ENCODE measurements around the gene RIBC1. TPM values are rescaled to one million over a fixed set of nuclear protein-coding genes. Genes with fewer than 3 reads are reported as not detected.

RIBC1 gene
- total RNA-seq, 3 donors from 2014 or later: 0.43 to 0.94 (median 0.76) TPM

DNA sequence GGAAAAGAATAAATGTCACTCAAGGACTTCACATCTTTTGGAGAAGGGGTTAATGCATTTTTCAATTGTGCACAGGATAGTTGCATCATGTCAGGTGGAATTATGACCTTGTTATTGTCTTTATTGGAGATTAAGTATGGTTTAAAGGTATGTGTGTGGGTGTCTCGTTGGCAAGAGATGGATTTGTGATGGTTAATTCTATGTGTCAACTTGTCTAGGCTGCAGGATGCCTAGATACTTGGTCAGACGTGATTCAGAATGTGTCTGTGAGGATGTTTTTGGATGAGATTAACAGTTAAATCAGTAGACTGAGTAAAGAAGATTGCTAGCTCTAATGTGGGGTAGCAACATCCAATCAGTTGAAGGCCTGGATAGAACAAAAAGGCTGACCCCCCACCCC lies 53.7 kb downstream of the RIBC1 start:
- ATAC-seq: no peak
- TF ChIP-seq, protein P1, sequence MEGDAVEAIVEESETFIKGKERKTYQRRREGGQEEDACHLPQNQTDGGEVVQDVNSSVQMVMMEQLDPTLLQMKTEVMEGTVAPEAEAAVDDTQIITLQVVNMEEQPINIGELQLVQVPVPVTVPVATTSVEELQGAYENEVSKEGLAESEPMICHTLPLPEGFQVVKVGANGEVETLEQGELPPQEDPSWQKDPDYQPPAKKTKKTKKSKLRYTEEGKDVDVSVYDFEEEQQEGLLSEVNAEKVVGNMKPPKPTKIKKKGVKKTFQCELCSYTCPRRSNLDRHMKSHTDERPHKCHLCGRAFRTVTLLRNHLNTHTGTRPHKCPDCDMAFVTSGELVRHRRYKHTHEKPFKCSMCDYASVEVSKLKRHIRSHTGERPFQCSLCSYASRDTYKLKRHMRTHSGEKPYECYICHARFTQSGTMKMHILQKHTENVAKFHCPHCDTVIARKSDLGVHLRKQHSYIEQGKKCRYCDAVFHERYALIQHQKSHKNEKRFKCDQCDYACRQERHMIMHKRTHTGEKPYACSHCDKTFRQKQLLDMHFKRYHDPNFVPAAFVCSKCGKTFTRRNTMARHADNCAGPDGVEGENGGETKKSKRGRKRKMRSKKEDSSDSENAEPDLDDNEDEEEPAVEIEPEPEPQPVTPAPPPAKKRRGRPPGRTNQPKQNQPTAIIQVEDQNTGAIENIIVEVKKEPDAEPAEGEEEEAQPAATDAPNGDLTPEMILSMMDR (IDR thresholded peaks at IDR 0.05): no peak

DNA sequence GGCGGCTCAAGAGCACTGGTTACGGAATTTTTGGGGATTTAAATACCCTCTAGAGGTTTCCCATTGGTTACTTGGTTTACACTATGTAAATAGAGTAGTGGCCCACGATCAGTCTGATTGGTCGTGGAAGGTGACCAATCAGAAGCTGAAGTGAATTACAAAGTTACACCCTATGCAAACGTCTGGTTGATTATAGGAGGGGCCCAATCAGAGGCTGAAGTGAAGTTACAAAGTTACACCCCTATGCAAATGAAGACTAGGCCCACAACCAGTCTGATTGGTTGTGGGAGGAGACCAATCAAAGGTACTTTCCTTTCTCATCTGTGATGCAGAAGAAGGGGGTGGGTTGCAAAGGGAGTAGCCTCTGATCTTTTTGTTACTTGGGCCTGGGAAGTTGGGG lies 56.6 kb downstream of the RIBC1 start:
- Histone ChIP-seq H3K36me3 (ENCODE audit: low read depth) (no peaks in the 10 kb centered on the region), H3K4me1 (ENCODE audit: low read depth) (no peaks in the 10 kb centered on the region), H3K9me3 (no peaks in the 10 kb centered on the region), H3K4me3 (no peak overlapping the region)
- DNase-seq (no peak), ATAC-seq (no peak)
- intact Hi-C loops (cut with DNase I, micrococcal nuclease): no loop called here
- TF ChIP-seq, protein P1 (IDR thresholded peaks at IDR 0.05): no peak

More for the DNA sequence above, 53.7 kb downstream of the RIBC1 start:
- intact Hi-C loops (cut with DNase I, micrococcal nuclease): no loop called here
- no peak for DNase-seq
- no peaks in the 10 kb centered on the region for H3K36me3 ChIP-seq (ENCODE audit: low read depth)
- H3K4me1 ChIP-seq (ENCODE audit: low read depth): no peaks in the 10 kb centered on the region
- H3K4me3 ChIP-seq: no peak overlapping the region
- no peaks in the 10 kb centered on the region for H3K9me3 ChIP-seq

Small RNA genes lying within 50 kb of the gene (microRNA-seq; reads per million reads assigned to microRNA genes)
- gene MIR6857: not detected

Other genes with a start within 250 kb of the RIBC1 start
- gene KDM5C, start 197.7 kb upstream of the RIBC1 start, total RNA-seq: 100 to 1,000 TPM in 1 of 3 donors, 10 to 100 TPM in 2; 74.5 to 109 (median 80.2) TPM
- gene IQSEC2, start 141.3 kb upstream of the RIBC1 start, total RNA-seq: 10 to 100 TPM; 28.0 to 39.3 (median 30.9) TPM
- 10 to 100 TPM; 48.2 to 75.0 (median 72.8) TPM for gene SMC1A, start 219 bp upstream of the RIBC1 start, total RNA-seq
- gene HSD17B10, start 11.5 kb downstream of the RIBC1 start, total RNA-seq: 10 to 100 TPM; 53.4 to 75.8 (median 60.3) TPM